PC-3 (cell line): ENCODE results near the gene KDM2B.

ENCODE experiments used
- EZH2 ChIP-seq: fragments of 300-600 bp; sonication (generic); IDR thresholded peaks from one replicate; pipeline ENCODE4 v1.6.1; 2017; ENCODE audit warnings: antibody characterized with exemption, mild to moderate bottlenecking, low read length; ENCODE audit not compliant: unreplicated experiment
- EZH2phosphoT487 ChIP-seq: fragments of 300-600 bp; sonication (generic); IDR thresholded peaks from 2 replicates; pipeline ENCODE4 v1.6.1; 2018; ENCODE audit warnings: mild to moderate bottlenecking, antibody characterized with exemption, low read length, borderline replicate concordance
- TF ChIP-seq, protein P1 (sequence below): fragments of 300-600 bp; sonication (generic); conservative IDR thresholded peaks from 2 replicates; pipeline ENCODE4 v1.5.1; 2017; ENCODE audit warnings: antibody characterized with exemption, low read depth, mild to moderate bottlenecking, low read length

DNA sequence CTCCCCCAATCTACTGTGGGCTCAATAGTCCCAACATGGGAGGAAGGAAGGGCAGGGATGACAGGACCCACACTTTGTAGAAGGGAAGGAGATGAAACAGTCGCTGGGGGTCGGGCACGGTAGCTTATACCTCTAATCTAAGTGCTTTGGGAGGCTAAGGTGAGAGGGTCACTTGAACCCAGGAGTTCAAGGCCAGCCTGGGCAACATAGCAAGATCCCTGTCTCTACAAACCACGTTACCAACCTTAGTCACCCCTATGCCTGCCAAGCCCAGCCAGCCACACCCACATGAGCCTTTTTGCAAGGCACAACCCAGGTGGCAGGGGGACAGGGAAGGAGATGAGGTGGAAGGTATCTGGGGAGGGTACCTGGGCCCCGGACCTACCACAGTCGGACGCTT is 31.7 kb downstream of the KDM2B start:
- TF ChIP-seq, protein P1, sequence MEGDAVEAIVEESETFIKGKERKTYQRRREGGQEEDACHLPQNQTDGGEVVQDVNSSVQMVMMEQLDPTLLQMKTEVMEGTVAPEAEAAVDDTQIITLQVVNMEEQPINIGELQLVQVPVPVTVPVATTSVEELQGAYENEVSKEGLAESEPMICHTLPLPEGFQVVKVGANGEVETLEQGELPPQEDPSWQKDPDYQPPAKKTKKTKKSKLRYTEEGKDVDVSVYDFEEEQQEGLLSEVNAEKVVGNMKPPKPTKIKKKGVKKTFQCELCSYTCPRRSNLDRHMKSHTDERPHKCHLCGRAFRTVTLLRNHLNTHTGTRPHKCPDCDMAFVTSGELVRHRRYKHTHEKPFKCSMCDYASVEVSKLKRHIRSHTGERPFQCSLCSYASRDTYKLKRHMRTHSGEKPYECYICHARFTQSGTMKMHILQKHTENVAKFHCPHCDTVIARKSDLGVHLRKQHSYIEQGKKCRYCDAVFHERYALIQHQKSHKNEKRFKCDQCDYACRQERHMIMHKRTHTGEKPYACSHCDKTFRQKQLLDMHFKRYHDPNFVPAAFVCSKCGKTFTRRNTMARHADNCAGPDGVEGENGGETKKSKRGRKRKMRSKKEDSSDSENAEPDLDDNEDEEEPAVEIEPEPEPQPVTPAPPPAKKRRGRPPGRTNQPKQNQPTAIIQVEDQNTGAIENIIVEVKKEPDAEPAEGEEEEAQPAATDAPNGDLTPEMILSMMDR = no peak
- TF ChIP-seq EZH2 (no peak), EZH2phosphoT487 (no peak)
